ENCODE results near the gene EEA1. TPM values are rescaled to one million over a fixed set of nuclear protein-coding genes. Genes with fewer than 3 reads are reported as not detected.
A peak's percentile ranks its signal among the peaks of the same experiment; 100 is the strongest.

The EEA1 gene
- total RNA-seq, 1 donor, result 25.0 TPM

GRCh38 chr12:92859650-92860386 is 69.3 kb downstream of the EEA1 start:
- no peak for TF ChIP-seq CTCF (IDR thresholded peaks at IDR 0.05; ENCODE audit: insufficient read depth, low read depth, low read length)
- no peak for DNase-seq (ENCODE audit: low read depth)
- no peak overlapping the region for H3K4me3 ChIP-seq (ENCODE audit: low read depth, low read length)

- DNase-seq (ENCODE audit: low read depth), result no peak
- no peak overlapping the region for H3K4me3 ChIP-seq (ENCODE audit: low read depth, low read length)
- no peak for TF ChIP-seq CTCF (IDR thresholded peaks at IDR 0.05; ENCODE audit: insufficient read depth, low read depth, low read length)
Observed at GRCh38 chr12:92857818-92858217, 71.3 kb downstream of the EEA1 start.

GRCh38 chr12:92854344-92854743 is 74.8 kb downstream of the EEA1 start:
- DNase-seq (ENCODE audit: low read depth), result no peak
- no peak overlapping the region for H3K4me3 ChIP-seq (ENCODE audit: low read depth, low read length)
- TF ChIP-seq CTCF (IDR thresholded peaks at IDR 0.05; ENCODE audit: insufficient read depth, low read depth, low read length), result no peak

GRCh38 chr12:92848740-92849139 is 80.4 kb downstream of the EEA1 start:
- H3K4me3 ChIP-seq (ENCODE audit: low read depth, low read length), result no peak overlapping the region
- DNase-seq (ENCODE audit: low read depth), result no peak
- TF ChIP-seq CTCF (IDR thresholded peaks at IDR 0.05; ENCODE audit: insufficient read depth, low read depth, low read length), result no peak

- DNase-seq (ENCODE audit: low read depth), result peak; percentile 46
- no peak overlapping the region for H3K4me3 ChIP-seq (ENCODE audit: low read depth, low read length)
- no peak for TF ChIP-seq CTCF (IDR thresholded peaks at IDR 0.05; ENCODE audit: insufficient read depth, low read depth, low read length)
Observed at GRCh38 chr12:92847368-92847767, 81.7 kb downstream of the EEA1 start.

- no peak overlapping the region for H3K4me3 ChIP-seq (ENCODE audit: low read depth, low read length)
- no peak for TF ChIP-seq CTCF (IDR thresholded peaks at IDR 0.05; ENCODE audit: insufficient read depth, low read depth, low read length)
- no peak for DNase-seq (ENCODE audit: low read depth)
Observed at GRCh38 chr12:92845329-92845728, 83.8 kb downstream of the EEA1 start.

Data from fibroblast of villous mesenchyme (primary cell).